Osteoblast (primary cell): ENCODE measurements around the gene CCDC70. TPM values are rescaled to one million over a fixed set of nuclear protein-coding genes. Genes with fewer than 3 reads are reported as not detected.

ENCODE experiments used
- DNase-seq: peaks from one replicate; pipeline ENCODE4 v3.0.0; 2011; ENCODE audit warnings: low spot score, mixed read lengths; ENCODE audit not compliant: insufficient read length; ENCODE audit errors: missing footprints
- H2AFZ ChIP-seq: 2 replicates; pipeline ENCODE4 v1.6.0; 2011; ENCODE audit warnings: mild to moderate bottlenecking, low read length
- H3K27ac ChIP-seq: 2 replicates; pipeline ENCODE4 v1.5.1; 2011; ENCODE audit warnings: mild to moderate bottlenecking, low read depth, low read length, moderate library complexity
- H3K27me3 ChIP-seq: 2 replicates; pipeline ENCODE4 v1.6.0; 2012; ENCODE audit warnings: mild to moderate bottlenecking, control low read depth, inconsistent platforms, low read length, moderate library complexity; ENCODE audit not compliant: insufficient read depth
- H3K36me3 ChIP-seq: 2 replicates; pipeline ENCODE4 v1.5.1; 2011; ENCODE audit warnings: mild to moderate bottlenecking, low read length, control low read depth, moderate library complexity; ENCODE audit not compliant: insufficient read depth
- H3K4me1 ChIP-seq: 2 replicates; pipeline ENCODE4 v1.5.1; 2011; ENCODE audit warnings: mild to moderate bottlenecking, low read length, control low read depth, moderate library complexity; ENCODE audit not compliant: insufficient read depth
- H3K4me2 ChIP-seq: 2 replicates; pipeline ENCODE4 v1.6.0; 2011; ENCODE audit warnings: mild to moderate bottlenecking, low read length; ENCODE audit not compliant: insufficient read depth
- H3K4me3 ChIP-seq: fragments of 200-600 bp; sonication (generic); 3 replicates; pipeline ENCODE4 v1.5.1; 2012; ENCODE audit warnings: mild to moderate bottlenecking, low read length, inconsistent platforms; ENCODE audit not compliant: insufficient read depth
- H3K79me2 ChIP-seq: 2 replicates; pipeline ENCODE4 v1.6.0; 2012; ENCODE audit warnings: mild to moderate bottlenecking, low read length, control low read depth, inconsistent platforms; ENCODE audit not compliant: insufficient read depth
- H3K9me3 ChIP-seq: 2 replicates; pipeline ENCODE4 v1.5.1; 2011; ENCODE audit warnings: low read depth, low read length, control low read depth
- H4K20me1 ChIP-seq: 2 replicates; pipeline ENCODE4 v1.6.0; 2012; ENCODE audit warnings: mild to moderate bottlenecking, low read length, control low read depth; ENCODE audit not compliant: insufficient read depth
- CTCF ChIP-seq: IDR thresholded peaks from 2 replicates; pipeline ENCODE4 v1.5.1; 2011; ENCODE audit warnings: mild to moderate bottlenecking, low read depth, low read length, moderate library complexity; ENCODE audit errors: extremely low read depth
- total RNA-seq: library from RNA; depleted of rRNA; stranded (reverse); fragments of >200 nt; gene quantifications from 2 replicates; pipeline ENCODE4 v1.2.3, GENCODE V29; 2012

CCDC70 gene
- total RNA-seq, 1 donor: not detected

- Histone ChIP-seq H3K79me2 (no peaks in the 10 kb centered on the region), H3K4me3 (no peak overlapping the region), H2AFZ (no peak overlapping the region), H3K4me1 (no peaks in the 10 kb centered on the region), H3K4me2 (no peak overlapping the region), H3K36me3 (no peaks in the 10 kb centered on the region), H3K27ac (no peak overlapping the region), H3K27me3 (peaks cover 51% of the 10 kb centered on the region), H3K9me3 (no peaks in the 10 kb centered on the region), H4K20me1 (no peaks in the 10 kb centered on the region)
- no peak for TF ChIP-seq CTCF
- no peak for DNase-seq
Measured at GRCh38 chr13:51825681-51826254, 36.0 kb upstream of the CCDC70 start.

- no peak for DNase-seq
- TF ChIP-seq CTCF: no peak
- H3K27ac ChIP-seq: no peak overlapping the region
- H3K4me2 ChIP-seq: no peak overlapping the region
- peaks cover 46% of the 10 kb centered on the region for H3K27me3 ChIP-seq
- no peak overlapping the region for H3K4me3 ChIP-seq
- no peaks in the 10 kb centered on the region for H3K4me1 ChIP-seq
- no peaks in the 10 kb centered on the region for H4K20me1 ChIP-seq
- no peak overlapping the region for H2AFZ ChIP-seq
- no peaks in the 10 kb centered on the region for H3K79me2 ChIP-seq
- H3K9me3 ChIP-seq: no peaks in the 10 kb centered on the region
- H3K36me3 ChIP-seq: no peaks in the 10 kb centered on the region
Measured at GRCh38 chr13:51826606-51827005, 35.2 kb upstream of the CCDC70 start.

- Histone ChIP-seq H3K36me3 (no peaks in the 10 kb centered on the region), H3K27ac (no peak overlapping the region), H3K79me2 (no peaks in the 10 kb centered on the region), H3K4me1 (no peaks in the 10 kb centered on the region), H3K4me3 (no peak overlapping the region), H3K9me3 (no peaks in the 10 kb centered on the region), H2AFZ (no peak overlapping the region), H3K4me2 (no peak overlapping the region), H4K20me1 (no peaks in the 10 kb centered on the region), H3K27me3 (peaks cover 42% of the 10 kb centered on the region)
- TF ChIP-seq CTCF: no peak
- no peak for DNase-seq
Measured at GRCh38 chr13:51827254-51827653, 34.5 kb upstream of the CCDC70 start.

- no peak overlapping the region for H3K4me2 ChIP-seq
- no peaks in the 10 kb centered on the region for H3K79me2 ChIP-seq
- no peak for TF ChIP-seq CTCF
- DNase-seq: no peak
- H3K4me1 ChIP-seq: no peaks in the 10 kb centered on the region
- no peak overlapping the region for H3K27ac ChIP-seq
- H3K4me3 ChIP-seq: no peak overlapping the region
- no peaks in the 10 kb centered on the region for H3K9me3 ChIP-seq
- no peaks in the 10 kb centered on the region for H3K36me3 ChIP-seq
- no peaks in the 10 kb centered on the region for H4K20me1 ChIP-seq
- H2AFZ ChIP-seq: no peak overlapping the region
- peaks cover 47% of the 10 kb centered on the region for H3K27me3 ChIP-seq
Measured at GRCh38 chr13:51828730-51829567, 32.8 kb upstream of the CCDC70 start.
